KMS-11 (cell line): ENCODE results near the gene ICAM1.

Experiments
- H2AFZ ChIP-seq: fragments of 200-600 bp; sonication (generic); 2 replicates; pipeline ENCODE4 v1.6.1; 2016; ENCODE audit warnings: antibody characterized with exemption, mixed run types, low read depth
- H3K27ac ChIP-seq: fragments of 200-600 bp; sonication (generic); 2 replicates; pipeline ENCODE4 v1.6.1; 2016; ENCODE audit warnings: mild to moderate bottlenecking, mixed run types
- H3K27me3 ChIP-seq: fragments of 200-600 bp; sonication (generic); 2 replicates; pipeline ENCODE4 v1.6.1; 2017; ENCODE audit warnings: mild to moderate bottlenecking, low read depth, mixed run types, moderate library complexity; ENCODE audit not compliant: insufficient read depth
- H3K36me3 ChIP-seq: fragments of 200-600 bp; sonication (generic); 2 replicates; pipeline ENCODE4 v1.6.1; 2017; ENCODE audit warnings: mild to moderate bottlenecking, mixed run types; ENCODE audit not compliant: insufficient read depth
- H3K4me1 ChIP-seq: fragments of 200-600 bp; sonication (generic); 2 replicates; pipeline ENCODE4 v1.6.1; 2016; ENCODE audit warnings: mild to moderate bottlenecking, low read depth, mixed run types; ENCODE audit not compliant: poor library complexity, severe bottlenecking
- H3K4me2 ChIP-seq: fragments of 200-600 bp; sonication (generic); 2 replicates; pipeline ENCODE4 v1.7.0; 2016; ENCODE audit warnings: mild to moderate bottlenecking, mixed run types
- H3K4me3 ChIP-seq: fragments of 200-600 bp; sonication (generic); IDR thresholded peaks from 2 replicates; pipeline ENCODE4 v1.6.1; 2017; ENCODE audit warnings: low read depth, low read length, mixed read lengths; ENCODE audit not compliant: insufficient read depth
- H3K79me2 ChIP-seq: fragments of 200-600 bp; sonication (generic); 2 replicates; pipeline ENCODE4 v1.6.1; 2016; ENCODE audit warnings: low read depth, mixed run types; ENCODE audit not compliant: insufficient read depth
- H3K9ac ChIP-seq: fragments of 200-600 bp; sonication (generic); 2 replicates; pipeline ENCODE4 v1.6.1; 2016; ENCODE audit warnings: mild to moderate bottlenecking, mixed run types
- H4K20me1 ChIP-seq: fragments of 200-600 bp; sonication (generic); 2 replicates; pipeline ENCODE4 v1.6.1; 2016; ENCODE audit warnings: mild to moderate bottlenecking, mixed run types; ENCODE audit not compliant: insufficient read depth
- TF ChIP-seq, protein P1 (sequence below): fragments of 200-600 bp; sonication (generic); conservative IDR thresholded peaks from 2 replicates; pipeline ENCODE4 v1.6.1; 2017; ENCODE audit warnings: low read depth, mild to moderate bottlenecking, antibody characterized with exemption, low read length, moderate library complexity, mixed read lengths

The ICAM1 gene

DNA sequence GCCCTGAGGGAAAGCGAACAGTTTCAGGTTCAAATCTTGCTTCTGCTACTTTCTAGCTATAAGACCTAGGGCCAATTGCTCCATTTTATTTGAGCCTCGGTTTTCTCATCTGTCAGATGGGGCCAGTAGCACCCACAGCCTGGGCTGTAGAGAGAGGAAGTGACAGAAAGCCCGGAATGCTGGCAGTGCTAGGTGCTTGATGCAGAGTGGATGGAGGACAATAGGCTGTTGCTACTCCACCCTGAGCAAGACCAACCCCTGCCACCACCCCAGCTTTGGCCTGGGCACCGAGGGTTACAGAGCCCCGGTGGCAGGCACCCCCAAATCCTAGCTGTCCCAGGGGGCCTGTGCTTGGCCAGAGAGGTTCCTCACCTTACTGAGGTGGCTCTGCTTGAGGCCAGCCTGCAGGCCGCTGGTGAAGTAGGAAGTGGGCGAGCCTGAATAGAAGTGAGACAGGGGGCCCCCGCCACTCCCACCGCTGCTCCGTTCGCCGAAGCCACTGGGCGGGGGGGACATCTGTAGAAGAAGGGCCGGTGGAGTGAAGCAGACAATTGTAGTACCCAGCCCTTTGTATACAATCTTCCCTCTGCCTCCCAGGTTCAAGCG, 47.0 kb downstream of the ICAM1 start:
- no peaks in the 10 kb centered on the region for H4K20me1 ChIP-seq
- no peak overlapping the region for H3K4me3 ChIP-seq
- no peaks in the 10 kb centered on the region for H3K27me3 ChIP-seq
- no peak overlapping the region for H3K4me2 ChIP-seq
- H3K27ac ChIP-seq: no peak overlapping the region
- no peak overlapping the region for H2AFZ ChIP-seq
- H3K36me3 ChIP-seq: no peaks in the 10 kb centered on the region
- TF ChIP-seq, protein P1, sequence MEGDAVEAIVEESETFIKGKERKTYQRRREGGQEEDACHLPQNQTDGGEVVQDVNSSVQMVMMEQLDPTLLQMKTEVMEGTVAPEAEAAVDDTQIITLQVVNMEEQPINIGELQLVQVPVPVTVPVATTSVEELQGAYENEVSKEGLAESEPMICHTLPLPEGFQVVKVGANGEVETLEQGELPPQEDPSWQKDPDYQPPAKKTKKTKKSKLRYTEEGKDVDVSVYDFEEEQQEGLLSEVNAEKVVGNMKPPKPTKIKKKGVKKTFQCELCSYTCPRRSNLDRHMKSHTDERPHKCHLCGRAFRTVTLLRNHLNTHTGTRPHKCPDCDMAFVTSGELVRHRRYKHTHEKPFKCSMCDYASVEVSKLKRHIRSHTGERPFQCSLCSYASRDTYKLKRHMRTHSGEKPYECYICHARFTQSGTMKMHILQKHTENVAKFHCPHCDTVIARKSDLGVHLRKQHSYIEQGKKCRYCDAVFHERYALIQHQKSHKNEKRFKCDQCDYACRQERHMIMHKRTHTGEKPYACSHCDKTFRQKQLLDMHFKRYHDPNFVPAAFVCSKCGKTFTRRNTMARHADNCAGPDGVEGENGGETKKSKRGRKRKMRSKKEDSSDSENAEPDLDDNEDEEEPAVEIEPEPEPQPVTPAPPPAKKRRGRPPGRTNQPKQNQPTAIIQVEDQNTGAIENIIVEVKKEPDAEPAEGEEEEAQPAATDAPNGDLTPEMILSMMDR: no peak
- H3K9ac ChIP-seq: no peak overlapping the region
- peaks cover 16% of the 10 kb centered on the region for H3K4me1 ChIP-seq
- H3K79me2 ChIP-seq: no peaks in the 10 kb centered on the region; the same call in 1 of the 2 replicates

DNA sequence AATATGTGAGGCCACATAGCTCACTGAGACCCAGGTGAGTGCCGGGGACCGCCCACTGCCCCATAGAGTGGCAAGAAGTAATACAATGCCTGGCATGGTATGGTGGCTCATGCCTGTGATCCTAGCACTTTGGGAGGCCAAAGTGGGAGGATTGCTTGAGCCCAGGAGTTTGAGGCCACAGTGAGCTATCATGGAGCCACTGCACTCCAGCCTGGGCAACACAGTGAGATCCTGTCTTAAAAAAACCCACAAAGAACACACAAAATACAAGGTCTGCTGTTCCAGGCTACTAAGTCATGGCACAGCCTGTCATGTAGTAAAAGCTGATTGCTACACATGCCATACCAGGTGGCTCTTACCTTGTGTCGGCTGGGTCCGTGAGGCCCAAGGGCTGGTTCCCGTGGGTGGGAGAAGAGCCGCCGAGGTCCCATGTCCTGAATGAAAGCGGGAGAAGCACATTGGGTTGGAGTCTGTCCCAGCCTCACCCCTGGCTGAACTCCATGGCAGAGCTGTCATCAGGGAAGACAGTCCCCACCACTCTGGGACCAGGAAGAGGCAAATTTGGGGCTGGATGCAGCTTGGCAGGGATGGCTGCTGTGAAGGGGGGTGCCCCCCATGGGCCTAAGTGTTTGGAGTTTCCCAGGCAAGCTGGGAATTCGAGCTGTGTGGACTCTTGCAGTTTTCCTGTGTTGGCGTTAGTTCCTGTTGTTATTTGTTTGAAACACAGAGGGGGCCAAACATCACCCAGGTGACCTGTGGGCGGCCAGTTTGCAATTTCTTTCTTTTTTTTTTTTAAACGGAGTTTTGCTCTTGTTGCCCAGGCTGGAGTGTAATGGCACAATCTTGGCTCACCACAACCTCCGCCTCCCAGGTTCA, 48.1 kb downstream of the ICAM1 start:
- no peaks in the 10 kb centered on the region for H3K36me3 ChIP-seq
- TF ChIP-seq, protein P1: no peak
- peaks cover 16% of the 10 kb centered on the region for H3K4me1 ChIP-seq
- H3K27me3 ChIP-seq: no peaks in the 10 kb centered on the region
- H3K27ac ChIP-seq: no peak overlapping the region
- no peaks in the 10 kb centered on the region for H4K20me1 ChIP-seq
- H3K9ac ChIP-seq: no peak overlapping the region
- no peaks in the 10 kb centered on the region; the same call in 1 of the 2 replicates for H3K79me2 ChIP-seq
- no peak overlapping the region for H2AFZ ChIP-seq
- no peak overlapping the region for H3K4me3 ChIP-seq
- H3K4me2 ChIP-seq: no peak overlapping the region

DNA sequence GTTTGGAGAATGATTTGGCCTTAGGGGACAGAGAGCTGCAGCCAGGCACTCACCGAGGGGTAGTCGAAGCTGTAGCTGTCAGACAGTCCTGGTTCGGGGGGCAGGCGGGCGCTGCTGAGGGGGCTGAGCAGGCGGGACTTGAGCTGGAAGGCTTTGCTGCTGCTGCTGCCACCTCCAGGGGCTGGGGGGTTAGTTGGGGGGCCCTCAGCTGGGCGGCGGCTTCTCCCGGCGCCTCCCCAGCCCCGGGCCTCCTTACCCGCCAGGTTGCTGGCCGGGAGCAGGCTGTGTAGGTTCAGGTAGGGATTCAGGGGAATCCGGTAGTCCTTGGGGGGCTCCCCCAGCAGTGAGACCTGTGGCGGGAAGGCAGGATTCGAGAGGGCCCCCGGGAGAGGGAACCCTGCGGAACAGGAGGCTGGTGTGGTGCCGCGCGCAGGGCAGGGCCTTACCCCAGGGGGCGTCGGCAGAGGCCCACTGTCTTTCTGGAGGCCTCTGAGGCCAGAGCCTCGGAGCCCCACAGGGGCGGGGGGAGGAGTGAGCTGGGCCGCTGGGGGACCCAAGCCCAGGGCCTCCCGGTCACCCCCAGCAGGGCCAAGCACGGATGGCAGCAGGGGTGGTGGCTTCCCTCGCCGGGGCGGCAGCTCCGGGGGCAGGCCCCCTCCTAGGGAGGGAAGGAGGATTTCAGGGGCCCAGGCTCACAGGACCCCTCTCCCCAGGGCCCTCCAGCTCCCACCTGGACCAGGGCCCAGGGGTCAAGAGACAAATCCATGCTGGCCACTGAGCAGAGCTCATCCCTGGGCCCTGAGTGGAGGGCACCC, 49.9 kb downstream of the ICAM1 start:
- Histone ChIP-seq H3K4me2 (no peak overlapping the region), H3K27me3 (no peaks in the 10 kb centered on the region), H3K27ac (no peak overlapping the region), H3K4me3 (no peak overlapping the region), H3K79me2 (no peaks in the 10 kb centered on the region), H4K20me1 (no peaks in the 10 kb centered on the region), H3K36me3 (peaks cover 7% of the 10 kb centered on the region; the same call in 1 of the 2 replicates), H3K9ac (no peak overlapping the region), H2AFZ (no peak overlapping the region), H3K4me1 (peaks cover 6% of the 10 kb centered on the region)
- TF ChIP-seq, protein P1: no peak

DNA sequence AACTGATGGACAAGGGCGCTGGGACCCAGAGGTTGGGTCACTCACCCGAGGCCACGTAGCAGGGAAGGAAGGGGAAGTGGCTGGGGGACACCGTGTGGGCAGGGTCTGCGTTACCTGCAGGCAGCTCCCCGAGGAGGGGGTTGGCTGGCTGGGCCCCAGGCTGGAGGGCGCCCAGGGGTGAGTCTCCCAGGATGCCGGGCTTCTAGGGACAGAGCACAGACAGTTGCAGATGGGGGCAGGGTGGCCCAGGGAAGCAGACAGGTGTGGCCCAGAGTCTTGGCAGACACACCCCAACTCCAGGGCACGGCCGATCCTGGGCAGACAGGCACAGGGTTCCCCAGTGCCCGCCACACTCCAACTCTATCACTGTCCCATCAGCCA, 50.5 kb downstream of the ICAM1 start:
- no peaks in the 10 kb centered on the region for H3K79me2 ChIP-seq
- peaks cover under 1% of the 10 kb centered on the region for H3K4me1 ChIP-seq
- no peak overlapping the region for H3K9ac ChIP-seq
- no peak overlapping the region for H2AFZ ChIP-seq
- H4K20me1 ChIP-seq: no peaks in the 10 kb centered on the region
- peaks cover 9% of the 10 kb centered on the region; the same call in 1 of the 2 replicates for H3K36me3 ChIP-seq
- no peak overlapping the region for H3K4me2 ChIP-seq
- H3K27me3 ChIP-seq: no peaks in the 10 kb centered on the region
- no peak overlapping the region for H3K27ac ChIP-seq
- no peak overlapping the region for H3K4me3 ChIP-seq
- TF ChIP-seq, protein P1: no peak
